ENCODE results near the gene RTEL1.

DNA sequence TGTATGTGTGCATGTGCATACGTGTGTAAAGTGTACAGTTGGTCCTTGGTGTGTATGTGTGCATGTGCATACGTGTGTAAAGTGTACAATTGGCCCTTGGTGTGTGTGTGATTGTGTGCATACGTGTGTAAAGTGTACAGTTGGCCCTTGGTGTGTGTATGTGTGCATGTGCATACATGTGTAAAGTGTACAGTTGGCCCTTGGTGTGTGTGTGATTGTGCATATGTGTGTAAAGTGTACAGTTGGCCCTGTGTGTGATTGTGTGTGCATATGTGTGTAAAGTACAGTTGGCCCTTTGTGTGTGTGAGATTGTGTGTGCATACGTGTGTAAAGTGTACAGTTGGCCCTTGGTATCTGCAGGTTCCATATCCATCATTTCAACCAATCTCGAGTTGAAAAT is 73.3 kb downstream of the RTEL1 start:
- TF ChIP-seq, protein P1, sequence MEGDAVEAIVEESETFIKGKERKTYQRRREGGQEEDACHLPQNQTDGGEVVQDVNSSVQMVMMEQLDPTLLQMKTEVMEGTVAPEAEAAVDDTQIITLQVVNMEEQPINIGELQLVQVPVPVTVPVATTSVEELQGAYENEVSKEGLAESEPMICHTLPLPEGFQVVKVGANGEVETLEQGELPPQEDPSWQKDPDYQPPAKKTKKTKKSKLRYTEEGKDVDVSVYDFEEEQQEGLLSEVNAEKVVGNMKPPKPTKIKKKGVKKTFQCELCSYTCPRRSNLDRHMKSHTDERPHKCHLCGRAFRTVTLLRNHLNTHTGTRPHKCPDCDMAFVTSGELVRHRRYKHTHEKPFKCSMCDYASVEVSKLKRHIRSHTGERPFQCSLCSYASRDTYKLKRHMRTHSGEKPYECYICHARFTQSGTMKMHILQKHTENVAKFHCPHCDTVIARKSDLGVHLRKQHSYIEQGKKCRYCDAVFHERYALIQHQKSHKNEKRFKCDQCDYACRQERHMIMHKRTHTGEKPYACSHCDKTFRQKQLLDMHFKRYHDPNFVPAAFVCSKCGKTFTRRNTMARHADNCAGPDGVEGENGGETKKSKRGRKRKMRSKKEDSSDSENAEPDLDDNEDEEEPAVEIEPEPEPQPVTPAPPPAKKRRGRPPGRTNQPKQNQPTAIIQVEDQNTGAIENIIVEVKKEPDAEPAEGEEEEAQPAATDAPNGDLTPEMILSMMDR (IDR thresholded peaks at IDR 0.05): no peak
- TF ChIP-seq POLR2A (IDR thresholded peaks at IDR 0.05): no peak
